Panc1 (cell line): ENCODE results near the gene TP73.

Experiments
- CTCF ChIP-seq: fragments of 450-650 bp; IDR thresholded peaks from 2 replicates; pipeline ENCODE4 v1.5.1; 2017; ENCODE audit warnings: mild to moderate bottlenecking
- POLR2AphosphoS5 ChIP-seq: IDR thresholded peaks from 2 replicates; pipeline ENCODE4 v1.6.1; 2012; ENCODE audit warnings: mild to moderate bottlenecking, low read depth, low read length, moderate library complexity
- REST ChIP-seq, 2 experiments: IDR thresholded peaks; 2 replicates each; pipeline ENCODE4 v1.6.1; 2011 to 2012; ENCODE audit warnings: low read depth in 2 of 2, control low read depth in 1 of 2, low read length in 1 of 2, mild to moderate bottlenecking in 1 of 2, moderate library complexity in 1 of 2; ENCODE audit not compliant: insufficient read depth in 1 of 2

- no peak for TF ChIP-seq CTCF
- no peak for TF ChIP-seq POLR2AphosphoS5
- no peak for TF ChIP-seq REST (IDR thresholded peaks at IDR 0.05; ENCODE audit: insufficient read depth in 1 of 2, low read depth in 2 of 2, low read length in 1 of 2)
These were observed 94.1 kb downstream of the TP73 start for GRCh38 chr1:3746389-3746829.
